Ishikawa (cell line): Measurements from ENCODE around the gene PPP1R13B.

Source experiments
- CEBPB ChIP-seq: IDR thresholded peaks from 2 replicates; pipeline ENCODE4 v1.6.1; 2012
- CREB1 ChIP-seq: IDR thresholded peaks from 2 replicates; pipeline ENCODE4 v1.6.1; 2012; ENCODE audit warnings: low read depth
- EGR1 ChIP-seq: IDR thresholded peaks from 2 replicates; pipeline ENCODE4 v1.6.1; 2012
- EP300 ChIP-seq: IDR thresholded peaks from 2 replicates; pipeline ENCODE4 v1.6.1; 2012; ENCODE audit warnings: borderline replicate concordance
- MAX ChIP-seq: IDR thresholded peaks from 2 replicates; pipeline ENCODE4 v1.6.1; 2012
- RAD21 ChIP-seq: IDR thresholded peaks from 2 replicates; pipeline ENCODE4 v1.6.1; 2012; ENCODE audit warnings: low read depth
- REST ChIP-seq: IDR thresholded peaks from 2 replicates; pipeline ENCODE4 v1.6.1; 2012; ENCODE audit warnings: low read depth, mild to moderate bottlenecking
- TAF1 ChIP-seq: IDR thresholded peaks from 2 replicates; pipeline ENCODE4 v1.6.1; 2012; ENCODE audit warnings: low read depth, mild to moderate bottlenecking
- USF1 ChIP-seq: IDR thresholded peaks from 2 replicates; pipeline ENCODE4 v1.6.1; 2012
- YY1 ChIP-seq: IDR thresholded peaks from 2 replicates; pipeline ENCODE4 v1.6.1; 2012; ENCODE audit warnings: low read depth

- TF ChIP-seq TAF1 (no peak), YY1 (no peak), CEBPB (no peak), EGR1 (no peak), EP300 (no peak), CREB1 (no peak), REST (no peak), MAX (no peak), RAD21 (no peak), USF1 (no peak)
Measured at GRCh38 chr14:103818422-103818821, 29.0 kb downstream of the PPP1R13B start.
